Right ventricle myocardium inferior (tissue), 1 donor: Measurements from ENCODE around the gene SCAMP4. TPM values are rescaled to one million over a fixed set of nuclear protein-coding genes. Genes with fewer than 3 reads are reported as not detected.

Experiments
- ATAC-seq: fragments of 200-7000 bp; cut with Tn5 transposase; one replicate; pipeline ENCODE4 v1.9.1; 2020; ENCODE audit warnings: mild to moderate bottlenecking, moderate library complexity
- DNase-seq: peaks from one replicate; pipeline ENCODE4 v3.0.0; 2021; ENCODE audit errors: missing footprints
- intact Hi-C: fragments of 100-400 bp; cut with DNase I; formaldehyde crosslinking; loops from one replicate; pipeline ENCODE4 v1.11.0; 2022
- long read RNA-seq: library from polyadenylated mRNA; unstranded; transcript quantifications from one replicate; pipeline ENCODE4 v2.0.0, GENCODE V29; 2021
- total RNA-seq: library from RNA; stranded (reverse); fragmentation: NEBNext Ultra II Directional; extraction: Animal tissue kit (Norgen Biotek cat#: 25700); gene quantifications from one replicate; pipeline ENCODE4 v1.2.1, GENCODE V29; 2021
- donor health status: DM: no; HTN: yes; CAD: no; lungs with severe emphysema.

The SCAMP4 gene
- total RNA-seq = 17.9 TPM
- long read RNA-seq, partial matches to known transcripts = 0 of 10 reads
- long read RNA-seq, other reads (novel, unspliced or antisense) = 4 of 10 reads

GRCh38 chr19:1905110-1905862 is at the start of gene SCAMP4, which contains the start of gene ADAT3:
TSS of gene SCAMP4 (plus strand) at chr19:1905399. CDS start at chr19:1915020, 9,621 bp downstream.
TSS of gene ADAT3 (plus strand) at chr19:1905399. CDS start at chr19:1912048, 6,649 bp downstream.
- intact Hi-C loops = no loop called here
- ATAC-seq = peak; percentile 98
- DNase-seq = peak; percentile 100

- DNase-seq = no peak
- no peak for ATAC-seq
- intact Hi-C loops = no loop called here
These were observed 49.4 kb upstream of the SCAMP4 start for GRCh38 chr19:1855828-1856255.

GRCh38 chr19:1856345-1856697 is 48.9 kb upstream of the SCAMP4 start:
- intact Hi-C loops = no loop called here
- DNase-seq (no peak), ATAC-seq (no peak)

GRCh38 chr19:1856698-1857603 is 48.2 kb upstream of the SCAMP4 start:
- intact Hi-C loops = no loop called here
- ATAC-seq (peak; percentile 23), DNase-seq (peak; percentile 92)

GRCh38 chr19:1857648-1858326 is 47.4 kb upstream of the SCAMP4 start:
- DNase-seq (peak; percentile 62), ATAC-seq (no peak)
- intact Hi-C loops = no loop called here

GRCh38 chr19:1858412-1859081 is 46.7 kb upstream of the SCAMP4 start:
- intact Hi-C loops = no loop called here
- DNase-seq = no peak
- no peak for ATAC-seq

GRCh38 chr19:1859331-1859781 is 45.8 kb upstream of the SCAMP4 start:
- no peak for DNase-seq
- intact Hi-C loops = no loop called here
- ATAC-seq = no peak

GRCh38 chr19:1860042-1860775 is 45.0 kb upstream of the SCAMP4 start:
- DNase-seq (no peak), ATAC-seq (no peak)
- intact Hi-C loops = no loop called here

GRCh38 chr19:1860821-1861598 is 44.2 kb upstream of the SCAMP4 start:
- DNase-seq = no peak
- ATAC-seq = no peak
- intact Hi-C loops = no loop called here

- intact Hi-C loops = no loop called here
- no peak for DNase-seq
- ATAC-seq = no peak
These were observed 43.6 kb upstream of the SCAMP4 start for GRCh38 chr19:1861599-1862031.

GRCh38 chr19:1862068-1862423 is 43.2 kb upstream of the SCAMP4 start:
- intact Hi-C loops = no loop called here
- no peak for DNase-seq
- no peak for ATAC-seq

- intact Hi-C loops = no loop called here
- ATAC-seq = no peak
- DNase-seq = no peak
These were observed 42.5 kb upstream of the SCAMP4 start for GRCh38 chr19:1862424-1863327.

- intact Hi-C loops = no loop called here
- no peak for ATAC-seq
- no peak for DNase-seq
These were observed 41.9 kb upstream of the SCAMP4 start, which contains the start of gene KLF16 for GRCh38 chr19:1863328-1863637. TSS of gene KLF16 (minus strand) at chr19:1863579. CDS start at chr19:1863497, 82 bp downstream.

GRCh38 chr19:1863638-1864479 is 41.3 kb upstream of the SCAMP4 start:
- peak; percentile 96 for DNase-seq
- intact Hi-C loops = loop anchor here (2.0 kb wide), 1 partner anchor 65 kb away; no protein-coding TSS in a partner anchor

GRCh38 chr19:1864480-1865171 is 40.6 kb upstream of the SCAMP4 start:
- intact Hi-C loops = loop anchor here (2.0 kb wide), 1 partner anchor 64 kb away; no protein-coding TSS in a partner anchor

More at GRCh38 chr19:1863638-1864479, 41.3 kb upstream of the SCAMP4 start:
- ATAC-seq = peak; percentile 86

More at GRCh38 chr19:1864480-1865171, 40.6 kb upstream of the SCAMP4 start:
- peak; percentile 72 for ATAC-seq
- DNase-seq = peak; percentile 91
